Cerebellar cortex (tissue), 1 donor: ENCODE results near the gene SLC22A1.
"Not testable (repeated sequence)": the region's sequence is repeated elsewhere in the genome, so short reads cannot be mapped to it uniquely, and the experiment has no call there.

Experiments used
- DNase-seq: peaks from one replicate; pipeline ENCODE4 v3.0.0-alpha.2; 2015; ENCODE audit warnings: low spot score

SLC22A1 gene

GRCh38 chr6:160138839-160139419, 17.3 kb downstream of the SLC22A1 start:
- DNase-seq = no peak

- DNase-seq = no peak
Observed at GRCh38 chr6:160139420-160139851, 17.8 kb downstream of the SLC22A1 start.

- DNase-seq = not testable (repeated sequence)
Observed at GRCh38 chr6:160140493-160140892, 18.9 kb downstream of the SLC22A1 start.

DNA sequence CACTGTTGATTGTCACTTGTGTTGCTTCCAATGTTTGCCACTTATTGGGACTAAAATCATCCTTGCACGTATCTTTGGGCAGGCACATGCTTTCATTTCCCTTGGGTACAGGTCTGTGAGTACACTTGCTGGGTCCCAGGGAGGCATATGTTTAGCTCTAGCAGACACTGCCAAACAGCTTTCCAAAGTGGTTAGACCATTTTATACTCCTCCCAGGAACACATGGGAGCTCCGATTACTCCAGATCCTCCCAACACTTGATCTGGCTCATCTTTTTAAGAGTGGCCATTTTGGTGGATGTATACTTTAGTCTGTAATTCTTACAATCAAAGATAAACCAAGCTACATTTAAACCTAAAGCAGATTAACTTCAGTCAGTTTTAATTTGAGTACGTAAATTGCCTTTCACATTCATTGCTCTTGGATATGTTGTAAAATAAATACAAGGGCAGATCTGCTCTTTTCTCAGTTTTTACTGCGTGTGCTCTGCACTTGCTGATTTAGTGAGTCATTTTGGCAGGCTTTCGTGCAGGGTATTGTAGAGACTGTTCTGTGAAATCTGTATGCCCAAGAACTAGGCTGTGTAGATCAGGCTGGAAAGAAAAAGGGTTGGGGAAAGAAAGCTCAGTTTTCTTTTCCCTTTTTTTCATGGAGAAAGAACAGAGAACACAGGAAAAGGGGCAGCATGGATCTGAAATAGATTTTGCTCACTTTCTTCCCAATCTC, 19.5 kb downstream of the SLC22A1 start:
- no peak for DNase-seq

DNA sequence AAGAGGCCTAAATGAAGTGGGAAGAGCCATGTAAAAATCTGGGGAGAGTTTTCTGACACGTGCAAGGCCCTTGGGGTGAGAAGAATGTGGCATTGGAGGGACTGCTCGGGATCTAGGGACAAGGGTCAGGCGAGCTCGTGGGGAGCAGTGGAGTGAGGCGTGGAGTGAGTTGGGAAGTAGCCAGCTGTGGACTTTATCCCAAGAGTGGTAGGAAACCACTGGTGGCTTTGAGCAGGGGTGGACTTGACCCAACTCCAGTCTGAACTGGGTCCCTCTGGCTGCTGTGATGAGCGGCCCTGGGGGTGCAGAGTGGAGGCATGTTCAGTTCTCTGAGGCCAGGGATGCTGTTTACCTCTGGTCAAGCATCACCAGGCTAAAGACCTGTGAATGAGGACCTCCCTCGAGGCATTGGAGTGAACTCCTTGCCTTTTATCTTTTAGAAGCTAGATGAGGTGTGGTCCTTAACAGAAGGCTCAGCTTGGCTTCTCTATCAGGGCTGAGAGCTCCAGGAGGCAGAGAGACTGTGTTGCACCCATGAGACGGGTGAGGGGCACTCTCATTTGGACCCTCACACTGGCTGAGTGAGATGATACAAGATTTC, 20.6 kb downstream of the SLC22A1 start:
- DNase-seq = no peak

DNA sequence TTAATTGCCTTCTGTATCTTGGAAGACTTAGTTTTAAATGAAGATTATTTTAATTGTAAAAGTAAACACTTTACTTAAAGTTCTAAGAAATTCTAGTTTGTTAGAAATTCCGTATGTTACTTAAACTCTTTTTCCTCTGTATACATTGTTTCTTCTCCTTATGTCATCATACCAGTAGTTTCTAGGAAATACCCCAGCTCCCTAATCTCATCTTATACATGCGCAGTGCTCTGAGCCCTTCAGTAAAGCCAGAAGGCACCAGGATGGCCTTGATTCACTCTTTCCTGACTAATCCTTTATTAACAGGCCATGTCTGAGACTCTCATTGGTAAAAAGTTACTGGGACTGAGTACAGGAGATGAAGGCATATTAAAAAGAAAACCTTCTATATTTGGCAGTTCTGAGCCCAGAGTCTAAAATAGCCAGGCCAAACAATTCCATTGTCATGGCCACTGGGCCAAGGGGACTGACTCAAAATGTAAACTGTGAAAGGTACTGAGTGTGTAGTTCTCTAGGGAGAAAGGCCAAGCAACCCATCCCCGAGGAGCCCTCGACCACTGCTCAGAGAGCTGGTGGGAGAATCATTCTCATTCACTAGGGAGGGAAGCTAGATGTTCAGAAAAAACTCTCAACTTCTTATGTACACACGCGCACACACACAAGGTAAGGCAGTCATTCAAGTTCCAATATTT, 25.0 kb downstream of the SLC22A1 start:
- no peak for DNase-seq

- DNase-seq = no peak
Observed at GRCh38 chr6:160147146-160147536, 25.5 kb downstream of the SLC22A1 start.

GRCh38 chr6:160154471-160154870, 32.9 kb downstream of the SLC22A1 start:
- DNase-seq = no peak

DNA sequence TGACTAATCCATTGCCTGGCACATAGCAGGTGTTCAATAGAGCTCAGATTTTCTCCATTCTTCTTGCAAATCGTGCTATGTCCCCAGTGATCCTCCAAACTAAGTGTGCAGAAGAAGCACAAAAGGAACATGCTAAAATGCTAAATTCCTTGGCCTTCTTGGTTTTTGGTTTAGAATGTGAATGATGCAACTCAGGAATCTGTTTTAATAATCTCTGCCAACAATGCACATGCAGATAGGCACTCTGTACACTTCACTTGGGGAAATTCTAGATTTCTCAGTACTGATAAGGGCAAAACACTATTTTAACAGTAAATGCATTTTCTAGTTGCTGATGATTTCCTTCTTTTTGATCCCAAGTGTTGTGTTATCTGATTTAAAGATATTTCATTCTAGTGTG, 35.2 kb downstream of the SLC22A1 start:
- DNase-seq = no peak

- DNase-seq = no peak
Observed at GRCh38 chr6:160160450-160160849, 38.8 kb downstream of the SLC22A1 start.

DNA sequence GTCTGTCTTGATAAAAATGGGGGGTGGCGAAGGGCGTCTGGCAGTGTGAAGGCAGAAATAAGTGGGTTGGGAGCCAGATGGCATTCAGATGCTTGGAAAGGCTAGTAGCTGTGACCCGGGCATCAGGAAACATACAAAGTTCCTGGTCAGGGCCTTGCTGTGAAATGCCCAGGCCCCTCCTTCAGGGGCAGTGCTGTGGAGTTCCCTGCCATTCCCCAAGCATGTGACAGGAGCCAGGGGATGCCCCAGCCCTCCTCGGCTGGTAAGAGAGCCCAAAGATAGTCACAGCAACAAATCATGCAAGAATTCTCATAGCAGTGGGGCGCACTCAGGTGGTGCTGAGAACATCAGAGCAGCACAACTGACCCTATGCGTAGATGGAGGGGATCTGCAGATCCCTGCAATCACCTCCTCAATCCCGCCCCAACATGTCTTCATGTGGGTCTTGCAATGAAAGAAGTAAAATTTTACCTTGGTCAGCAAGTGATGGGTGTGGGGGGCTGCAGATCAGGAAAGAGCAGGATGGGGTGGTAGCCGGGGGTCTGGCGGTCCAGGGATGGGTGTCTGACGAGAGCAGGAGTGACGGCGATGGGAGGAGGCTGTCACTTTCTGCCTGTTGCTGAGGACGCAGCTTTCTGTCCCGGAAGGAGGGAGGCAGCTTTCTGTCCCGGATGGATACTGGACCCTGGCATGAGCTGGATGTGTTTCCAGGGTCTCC, 39.5 kb downstream of the SLC22A1 start:
- DNase-seq = no peak

DNA sequence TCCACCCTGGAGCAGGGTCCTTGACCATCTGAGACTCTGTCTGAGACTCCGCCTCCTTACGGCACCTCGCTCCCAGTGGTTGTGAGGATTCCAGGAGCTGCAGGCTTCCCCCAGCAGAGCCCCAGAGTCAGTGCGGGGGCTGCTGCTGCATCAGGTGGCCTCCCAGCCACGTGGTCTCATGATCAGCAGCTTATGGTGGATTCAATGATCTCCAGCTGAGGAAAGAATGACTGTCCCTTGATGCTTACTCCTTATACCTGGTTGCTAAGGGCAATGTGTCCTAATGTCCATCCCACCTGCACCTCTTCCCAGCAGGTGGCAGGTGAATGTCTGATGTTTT, 40.0 kb downstream of the SLC22A1 start:
- DNase-seq = no peak

DNA sequence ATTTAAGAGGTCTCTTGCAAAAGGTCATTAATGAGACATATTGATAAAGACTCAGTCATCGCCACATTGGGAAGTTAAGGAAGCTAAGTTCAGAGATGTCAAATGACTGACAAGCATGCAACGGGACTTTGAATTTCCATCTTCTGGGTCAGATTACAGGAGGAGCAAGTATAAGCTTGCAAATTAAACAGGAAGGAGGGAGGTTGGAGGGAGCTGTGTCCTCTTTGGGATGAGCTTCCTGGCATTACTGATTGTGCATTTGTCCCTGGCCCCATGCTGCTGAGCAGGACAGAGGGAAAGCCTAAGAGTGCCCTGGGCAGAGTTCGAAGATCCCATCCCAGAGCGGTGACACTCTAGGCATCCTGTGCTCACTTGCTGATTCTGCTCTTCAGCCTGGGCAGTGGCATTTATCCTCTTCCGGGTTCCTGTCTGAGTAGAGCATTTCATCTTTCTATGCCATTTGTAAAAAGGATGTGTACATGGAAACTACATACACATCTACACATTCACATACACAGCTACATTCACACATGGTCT, 40.5 kb downstream of the SLC22A1 start:
- no peak for DNase-seq

- no peak for DNase-seq
Observed at GRCh38 chr6:160163425-160163824, 41.8 kb downstream of the SLC22A1 start.

- no peak for DNase-seq
Observed at GRCh38 chr6:160163912-160164311, 42.3 kb downstream of the SLC22A1 start.

DNA sequence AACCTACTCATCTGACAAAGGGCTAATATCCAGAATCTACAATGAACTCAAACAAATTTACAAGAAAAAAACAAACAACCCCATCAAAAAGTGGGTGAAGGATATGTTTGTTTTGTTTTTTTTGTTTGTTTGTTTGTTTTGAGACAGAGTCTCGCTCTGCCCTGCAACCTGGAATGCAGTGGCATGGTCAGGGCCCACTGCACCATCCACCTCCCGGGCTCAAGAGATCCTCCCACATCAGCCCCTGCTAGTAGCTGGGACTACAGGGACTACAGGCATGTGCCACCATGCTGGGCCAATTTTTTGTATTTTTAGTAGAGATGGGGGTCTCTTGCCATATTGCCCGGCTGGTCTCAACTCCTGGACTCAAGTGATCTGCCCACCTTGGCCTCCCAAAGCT, 44.3 kb downstream of the SLC22A1 start:
- not testable (repeated sequence) for DNase-seq

- no peak for DNase-seq
Observed at GRCh38 chr6:160167604-160168399, 46.2 kb downstream of the SLC22A1 start.

DNA sequence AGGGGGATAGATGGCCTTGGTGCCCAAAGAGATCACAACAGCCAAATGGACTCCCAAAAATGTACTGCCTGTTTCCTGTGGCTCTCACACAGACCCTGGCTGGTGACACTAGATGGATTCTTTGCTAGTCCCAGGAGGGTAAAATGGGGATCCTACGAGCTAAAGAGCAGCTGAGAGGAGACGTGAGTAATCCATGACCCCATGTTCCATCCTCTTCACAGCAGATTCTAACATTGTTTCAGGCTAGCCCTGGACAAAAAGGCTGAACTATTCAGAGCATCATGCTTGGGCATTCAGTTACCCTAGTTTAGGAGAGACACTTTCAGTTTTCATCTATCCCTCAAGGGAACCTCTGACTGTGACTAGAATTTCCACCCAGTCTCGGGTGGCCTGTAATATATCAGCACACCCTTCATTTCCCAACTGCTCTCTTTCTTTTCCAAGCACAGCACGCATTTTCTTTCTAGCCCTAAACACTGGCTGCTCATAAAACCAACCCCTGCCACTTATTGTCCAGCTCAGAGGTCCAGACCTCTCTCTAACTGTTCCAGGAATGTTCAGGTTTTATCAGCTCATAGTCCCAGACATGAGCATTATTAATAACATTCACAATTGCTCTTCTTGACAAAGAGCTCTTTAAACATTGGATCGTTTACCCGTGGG, 48.5 kb downstream of the SLC22A1 start:
- no peak for DNase-seq

DNA sequence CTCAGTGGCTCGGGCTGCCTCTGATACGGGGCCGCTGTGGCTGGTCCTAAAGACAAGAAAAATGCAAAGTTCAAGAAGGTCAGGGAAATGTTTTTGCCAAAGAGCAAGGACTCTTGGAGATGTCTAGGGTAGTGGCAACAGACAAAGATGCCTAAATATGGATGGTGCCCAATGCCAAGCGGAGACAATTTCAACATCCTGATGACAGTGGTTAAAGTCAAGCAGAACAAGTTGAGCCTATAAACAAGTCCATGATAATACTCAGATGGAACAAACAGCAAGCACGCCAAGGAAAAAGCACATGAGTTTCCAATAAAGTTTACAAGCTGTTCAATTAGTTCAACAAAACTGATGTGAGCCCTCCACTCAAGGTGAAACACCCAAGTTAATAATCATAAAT, 51.1 kb downstream of the SLC22A1 start:
- no peak for DNase-seq

DNA sequence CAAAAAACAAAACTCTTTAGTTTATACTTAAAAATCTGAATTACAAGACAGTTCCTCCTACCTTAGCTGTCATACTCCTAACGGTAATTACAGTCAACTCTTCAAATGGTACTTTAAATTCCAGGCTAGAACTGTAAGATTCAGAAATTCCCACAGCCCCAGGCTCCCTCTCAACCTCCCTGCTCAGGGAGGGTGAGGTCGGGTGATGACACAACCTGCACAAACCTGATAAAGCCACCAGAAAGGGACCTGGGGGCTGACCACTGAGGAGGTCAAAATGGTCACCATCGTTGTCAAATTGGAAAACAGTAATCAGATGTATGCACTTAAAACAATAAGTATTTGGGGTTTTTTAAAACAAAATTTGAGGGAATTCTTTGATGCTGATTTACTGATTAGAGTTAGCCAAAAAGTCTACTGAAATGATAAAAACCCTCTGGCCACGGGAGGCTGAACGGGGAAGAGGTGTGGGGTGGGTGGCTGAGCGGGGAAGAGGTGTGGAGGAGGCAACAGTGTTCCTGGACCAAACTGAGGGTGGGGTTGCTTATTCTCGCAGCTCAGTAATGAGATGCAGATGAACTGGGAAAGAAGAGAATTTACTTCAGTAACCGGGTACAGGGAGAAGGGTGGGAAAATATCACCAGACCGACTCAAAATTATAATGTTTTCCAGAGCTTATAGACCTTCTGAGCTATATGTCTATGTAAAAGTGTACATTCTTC, 52.4 kb downstream of the SLC22A1 start:
- no peak for DNase-seq
